Thoracic aorta (tissue), 2 donors: ENCODE data around the gene PRRT3. TPM values are rescaled to one million over a fixed set of nuclear protein-coding genes. Genes with fewer than 3 reads are reported as not detected.

Experiments used
- ATAC-seq: fragments of 150-250 bp; one replicate; pipeline ENCODE4 v1.8.0; 2017; ENCODE audit warnings: low read depth; ENCODE audit not compliant: insufficient number of reproducible peaks, low FRiP score
- DNase-seq: peaks from one replicate; pipeline ENCODE4 v3.0.0-alpha.2; 2020; ENCODE audit warnings: low spot score
- H3K27ac ChIP-seq, 2 donors: fragments of 200-600 bp; sonication (generic); 1 replicate in 1 of 2; 2 replicates in 1 of 2; pipeline ENCODE4 v1.5.1; 2016; ENCODE audit warnings: mild to moderate bottlenecking in 2 of 2, moderate library complexity in 2 of 2
- H3K27me3 ChIP-seq: fragments of 200-600 bp; sonication (generic); replicated peaks from 2 replicates; pipeline ENCODE4 v1.6.0; 2016; ENCODE audit warnings: mild to moderate bottlenecking; ENCODE audit not compliant: insufficient read depth
- H3K36me3 ChIP-seq: fragments of 200-600 bp; sonication (generic); one replicate; pipeline ENCODE4 v1.5.1; 2016
- H3K4me1 ChIP-seq, 2 donors: fragments of 200-600 bp; sonication (generic); 1 replicate in 1 of 2; 2 replicates in 1 of 2; pipeline versions ENCODE4 v1.5.1 to v1.6.0; 2016; ENCODE audit warnings: low read depth in 2 of 2, mild to moderate bottlenecking in 1 of 2; ENCODE audit not compliant: control insufficient read depth in 1 of 2
- H3K4me3 ChIP-seq: fragments of 200-600 bp; sonication (generic); 2 replicates; pipeline ENCODE4 v1.5.1; 2016; ENCODE audit warnings: mild to moderate bottlenecking
- H3K9me3 ChIP-seq: fragments of 200-600 bp; sonication (generic); 2 replicates; pipeline ENCODE4 v1.5.1; 2016
- CTCF ChIP-seq: fragments of 200-600 bp; sonication (generic); IDR thresholded peaks from one replicate; pipeline ENCODE4 v1.5.1; 2019; ENCODE audit warnings: antibody characterized with exemption
- total RNA-seq, 2 donors: library from RNA; depleted of rRNA; stranded (reverse); fragments of >200 nt; gene quantifications; one replicate each; pipeline versions ENCODE4 v1.1.0 to v1.2.3, GENCODE V29; 2016

Gene PRRT3
- total RNA-seq, 2 donors from 2014 or later = 3.3 to 5.8 TPM

- no peaks in the 10 kb centered on the region for H3K36me3 ChIP-seq
- peaks cover 29 to 38% of the 10 kb centered on the region in 2 donors for H3K4me1 ChIP-seq
- no peaks in the 10 kb centered on the region for H3K9me3 ChIP-seq
- H3K27ac ChIP-seq = peak overlapping the region in 1 of 2 donors; percentile 91
- no peak for TF ChIP-seq CTCF
- no peaks in the 10 kb centered on the region for H3K27me3 ChIP-seq
- ATAC-seq (no peak), DNase-seq (no peak)
- no peak overlapping the region for H3K4me3 ChIP-seq
Observed at GRCh38 chr3:9914011-9914410, 38.2 kb downstream of the PRRT3 start.

GRCh38 chr3:9913601-9914000, 38.6 kb downstream of the PRRT3 start:
- H3K27ac ChIP-seq = peak overlapping the region in 1 of 2 donors; percentile 91
- no peak for TF ChIP-seq CTCF
- ATAC-seq (no peak), DNase-seq (no peak)
- no peak overlapping the region for H3K4me3 ChIP-seq
- peaks cover 28 to 38% of the 10 kb centered on the region in 2 donors for H3K4me1 ChIP-seq
- H3K36me3 ChIP-seq = no peaks in the 10 kb centered on the region
- H3K27me3 ChIP-seq = no peaks in the 10 kb centered on the region
- no peaks in the 10 kb centered on the region for H3K9me3 ChIP-seq

GRCh38 chr3:9912294-9912935, 39.8 kb downstream of the PRRT3 start:
- ATAC-seq = no peak
- TF ChIP-seq CTCF = no peak
- peaks cover 16 to 26% of the 10 kb centered on the region in 2 donors for H3K4me1 ChIP-seq
- no peak overlapping the region for H3K4me3 ChIP-seq
- H3K27ac ChIP-seq = no peak overlapping the region
- H3K27me3 ChIP-seq = no peaks in the 10 kb centered on the region
- H3K36me3 ChIP-seq = no peaks in the 10 kb centered on the region
- no peak for DNase-seq
- H3K9me3 ChIP-seq = no peaks in the 10 kb centered on the region

- no peak for TF ChIP-seq CTCF
- Histone ChIP-seq H3K27me3 (no peaks in the 10 kb centered on the region), H3K36me3 (no peaks in the 10 kb centered on the region), H3K4me3 (no peak overlapping the region), H3K4me1 (peaks cover 14 to 22% of the 10 kb centered on the region in 2 donors), H3K27ac (no peak overlapping the region), H3K9me3 (no peaks in the 10 kb centered on the region)
- no peak for ATAC-seq
- DNase-seq = no peak
Observed at GRCh38 chr3:9911863-9912262, 40.3 kb downstream of the PRRT3 start.

- no peaks in the 10 kb centered on the region for H3K36me3 ChIP-seq
- no peaks in the 10 kb centered on the region for H3K27me3 ChIP-seq
- DNase-seq (no peak), ATAC-seq (no peak)
- H3K4me3 ChIP-seq = no peak overlapping the region
- no peak overlapping the region for H3K27ac ChIP-seq
- peaks cover 2 to 9% of the 10 kb centered on the region in 2 donors for H3K4me1 ChIP-seq
- TF ChIP-seq CTCF = no peak
- H3K9me3 ChIP-seq = no peaks in the 10 kb centered on the region
Observed at GRCh38 chr3:9909221-9910013, 42.8 kb downstream of the PRRT3 start.
